ENCODE data around the gene ZBTB38. TPM values are rescaled to one million over a fixed set of nuclear protein-coding genes. Genes with fewer than 3 reads are reported as not detected.

The ZBTB38 gene
- total RNA-seq, 2 experiments from 2014 or later, result 8.4 to 12.4 TPM

- no peaks in the 10 kb centered on the region for H3K9me2 ChIP-seq (ENCODE audit: insufficient read depth, low read length)
- intact Hi-C loops (cut with micrococcal nuclease; ENCODE audit: unreplicated experiment), result no loop called here
- ChIA-PET CTCF (ENCODE audit: unreplicated experiment) (no interaction called here), POLR2A (interaction anchor here (1.0 to 4.0 kb wide), 3 partner anchors 18 to 23 kb away, joined by 3 to 15 read pairs (median 7); no protein-coding TSS in a partner anchor)
- no TSS peak for BruUV-seq (replicated peaks)
- peaks cover 6% of the 10 kb centered on the region for H3K4me1 ChIP-seq (ENCODE audit: insufficient read depth, low read length, poor library complexity, severe bottlenecking)
- no peaks in the 10 kb centered on the region for H3K36me3 ChIP-seq (ENCODE audit: insufficient read depth, low read length)
- TF ChIP-seq EZH2phosphoT487 (IDR thresholded peaks at IDR 0.05; ENCODE audit: borderline replicate concordance, low read depth, low read length) (no peak), CTCF (conservative IDR thresholded peaks at IDR 0.05; ENCODE audit: low read length) (no peak)
- H3K4me3 ChIP-seq (ENCODE audit: low read depth, low read length, poor library complexity, severe bottlenecking), result no peak overlapping the region
- no peak for DNase-seq (ENCODE audit: low spot score)
- no peak overlapping the region for H3K27ac ChIP-seq (ENCODE audit: low read depth, low read length, poor library complexity, severe bottlenecking)
- no peak overlapping the region for H2AFZ ChIP-seq (ENCODE audit: low read length)
- no peaks in the 10 kb centered on the region for H3K79me2 ChIP-seq (ENCODE audit: insufficient read depth, low read depth, low read length)
- H3K9me3 ChIP-seq (ENCODE audit: low read length), result no peaks in the 10 kb centered on the region
- H3K4me2 ChIP-seq (ENCODE audit: low read length), result no peak overlapping the region
- no peaks in the 10 kb centered on the region for H4K20me1 ChIP-seq (ENCODE audit: insufficient read depth, low read length)
These were observed 38.0 kb downstream of the ZBTB38 start for GRCh38 chr3:141406265-141406664.

- Histone ChIP-seq H3K9me2 (ENCODE audit: insufficient read depth, low read length) (no peaks in the 10 kb centered on the region), H3K27ac (ENCODE audit: low read depth, low read length, poor library complexity, severe bottlenecking) (no peak overlapping the region), H3K79me2 (ENCODE audit: insufficient read depth, low read depth, low read length) (no peaks in the 10 kb centered on the region), H3K9me3 (ENCODE audit: low read length) (no peaks in the 10 kb centered on the region), H3K4me1 (ENCODE audit: insufficient read depth, low read length, poor library complexity, severe bottlenecking) (peaks cover 11% of the 10 kb centered on the region), H3K4me2 (ENCODE audit: low read length) (no peak overlapping the region), H3K4me3 (ENCODE audit: low read depth, low read length, poor library complexity, severe bottlenecking) (no peak overlapping the region), H2AFZ (ENCODE audit: low read length) (no peak overlapping the region), H4K20me1 (ENCODE audit: insufficient read depth, low read length) (no peaks in the 10 kb centered on the region), H3K36me3 (ENCODE audit: insufficient read depth, low read length) (no peaks in the 10 kb centered on the region)
- intact Hi-C loops (cut with micrococcal nuclease; ENCODE audit: unreplicated experiment), result no loop called here
- TF ChIP-seq CTCF (conservative IDR thresholded peaks at IDR 0.05; ENCODE audit: low read length) (no peak), EZH2phosphoT487 (IDR thresholded peaks at IDR 0.05; ENCODE audit: borderline replicate concordance, low read depth, low read length) (no peak)
- CTCF ChIA-PET (ENCODE audit: unreplicated experiment), result no interaction called here
- no TSS peak for BruUV-seq (replicated peaks)
- POLR2A ChIA-PET, result interaction anchor here (1.0 to 4.0 kb wide), 3 partner anchors 19 to 24 kb away, joined by 3 to 15 read pairs (median 7); no protein-coding TSS in a partner anchor
- DNase-seq (ENCODE audit: low spot score), result no peak
These were observed 38.7 kb downstream of the ZBTB38 start for GRCh38 chr3:141407047-141407446.

- DNase-seq (ENCODE audit: low spot score), result no peak
- H3K79me2 ChIP-seq (ENCODE audit: insufficient read depth, low read depth, low read length), result no peaks in the 10 kb centered on the region
- no peak overlapping the region for H3K27ac ChIP-seq (ENCODE audit: low read depth, low read length, poor library complexity, severe bottlenecking)
- no peak overlapping the region for H3K4me2 ChIP-seq (ENCODE audit: low read length)
- H3K4me1 ChIP-seq (ENCODE audit: insufficient read depth, low read length, poor library complexity, severe bottlenecking), result peaks cover 17% of the 10 kb centered on the region
- H4K20me1 ChIP-seq (ENCODE audit: insufficient read depth, low read length), result no peaks in the 10 kb centered on the region
- no peaks in the 10 kb centered on the region for H3K9me2 ChIP-seq (ENCODE audit: insufficient read depth, low read length)
- TF ChIP-seq EZH2phosphoT487 (IDR thresholded peaks at IDR 0.05; ENCODE audit: borderline replicate concordance, low read depth, low read length), result no peak
- no peak for TF ChIP-seq CTCF (conservative IDR thresholded peaks at IDR 0.05; ENCODE audit: low read length)
- H3K36me3 ChIP-seq (ENCODE audit: insufficient read depth, low read length), result no peaks in the 10 kb centered on the region
- no TSS peak for BruUV-seq (replicated peaks)
- POLR2A ChIA-PET, result interaction anchor here (0.7 to 0.8 kb wide), 2 partner anchors 17 to 25 kb away, joined by 3 read pairs; no protein-coding TSS in a partner anchor
- no peak overlapping the region for H3K4me3 ChIP-seq (ENCODE audit: low read depth, low read length, poor library complexity, severe bottlenecking)
- intact Hi-C loops (cut with micrococcal nuclease; ENCODE audit: unreplicated experiment), result no loop called here
- no peak overlapping the region for H2AFZ ChIP-seq (ENCODE audit: low read length)
- CTCF ChIA-PET (ENCODE audit: unreplicated experiment), result no interaction called here
- no peaks in the 10 kb centered on the region for H3K9me3 ChIP-seq (ENCODE audit: low read length)
These were observed 39.5 kb downstream of the ZBTB38 start for GRCh38 chr3:141407825-141408224.

Measured in OCI-LY7 (cell line).